Activated CD8-positive, alpha-beta memory T cell treated with anti-CD3 and anti-CD28 coated beads, Interleukin-2, amount 50 U/mL, for 24 hours (primary cell): ENCODE measurements around the gene C2orf68.
"Not testable (repeated sequence)": the region's sequence is repeated elsewhere in the genome, so short reads cannot be mapped to it uniquely, and the experiment has no call there.

ENCODE experiments used
- DNase-seq: peaks from one replicate; pipeline ENCODE4 v3.0.0-alpha.2; 2020; ENCODE audit errors: extremely low read depth

C2orf68 gene

GRCh38 chr2:85582492-85582891 is 29.4 kb downstream of the C2orf68 start:
- no peak for DNase-seq

- no peak for DNase-seq
Observed at GRCh38 chr2:85580206-85580605, 31.7 kb downstream of the C2orf68 start.

GRCh38 chr2:85579266-85579935 is 32.5 kb downstream of the C2orf68 start:
- DNase-seq, result no peak

GRCh38 chr2:85578243-85579180 is 33.4 kb downstream of the C2orf68 start:
- DNase-seq, result no peak

GRCh38 chr2:85577386-85578242 is 34.3 kb downstream of the C2orf68 start, which contains the start of gene VAMP8:
TSS of gene VAMP8 (plus strand) at chr2:85577586. CDS start at chr2:85577647, 61 bp downstream.
- no peak for DNase-seq

GRCh38 chr2:85577063-85577385 is 34.8 kb downstream of the C2orf68 start:
- no peak for DNase-seq

GRCh38 chr2:85575739-85576138 is 36.1 kb downstream of the C2orf68 start:
- no peak for DNase-seq

GRCh38 chr2:85566265-85566664 is 45.6 kb downstream of the C2orf68 start:
- no peak for DNase-seq

- no peak for DNase-seq
Observed at GRCh38 chr2:85564144-85564563, 47.7 kb downstream of the C2orf68 start.

- DNase-seq, result peak; percentile 88
Observed at GRCh38 chr2:85561280-85562212, 50.3 kb downstream of the C2orf68 start, which contains the start of gene GGCX. TSS of gene GGCX (minus strand) at chr2:85561493. CDS start at chr2:85561428, 65 bp downstream.

- DNase-seq, result no peak
Observed at GRCh38 chr2:85560812-85561279, 51.0 kb downstream of the C2orf68 start.

- DNase-seq, result not testable (repeated sequence)
Observed at GRCh38 chr2:85560403-85560726, 51.5 kb downstream of the C2orf68 start.

- no peak for DNase-seq
Observed at GRCh38 chr2:85558160-85558559, 53.7 kb downstream of the C2orf68 start.

- DNase-seq, result no peak
Observed at GRCh38 chr2:85557130-85557529, 54.7 kb downstream of the C2orf68 start.
